Hepatocyte (in vitro differentiated cells): ENCODE measurements around the gene CHD6.

Experiments used
- CTCF ChIP-seq: fragments of 200-600 bp; sonication (generic); IDR thresholded peaks from 2 replicates; pipeline ENCODE4 v1.5.1; 2016; ENCODE audit warnings: antibody characterized with exemption, mild to moderate bottlenecking; ENCODE audit not compliant: poor library complexity
- EZH2 ChIP-seq: fragments of 200-600 bp; sonication (generic); IDR thresholded peaks from 2 replicates; pipeline ENCODE4 v1.6.1; 2016; ENCODE audit warnings: antibody characterized with exemption, mild to moderate bottlenecking, borderline replicate concordance

- TF ChIP-seq CTCF, result no peak
- no peak for TF ChIP-seq EZH2
Measured at GRCh38 chr20:41425180-41425884, 192.8 kb downstream of the CHD6 start.
